ENCODE data around the gene IL17RE. TPM values are rescaled to one million over a fixed set of nuclear protein-coding genes. Genes with fewer than 3 reads are reported as not detected.
A peak's percentile ranks its signal among the peaks of the same experiment; 100 is the strongest.

The IL17RE gene
- total and polyA plus RNA-seq, 2 of the 13 experiments (the other 11 are each of a cell fraction or from before 2014, with no cell fraction given) = 14.5 to 24.1 TPM

GRCh38 chr3:9932843-9933560, 30.4 kb downstream of the IL17RE start:
- Histone ChIP-seq H3K4me3 (replicated peaks in 1 of 3; ENCODE audit: insufficient read depth in 1 of 3, low read depth in 2 of 3, low read length in 3 of 3) (peak overlapping the region; percentile 64 to 82 (median 80); a peak in 5 of 6 replicates), H3K4me2 (ENCODE audit: low read depth, low read length) (peak overlapping the region; percentile 86), H3K27me3 (ENCODE audit: control insufficient read depth in 1 of 2, insufficient read depth in 2 of 2, low read length in 2 of 2) (no peaks in the 10 kb centered on the region), H3K36me3 (replicated peaks in 1 of 2; ENCODE audit: control insufficient read depth in 1 of 2, insufficient read depth in 2 of 2, low read length in 2 of 2) (peaks cover 0 to 18% of the 10 kb centered on the region in 2 experiments; a peak in 2 of 5 replicates), H3K27ac (ENCODE audit: extremely low read length, insufficient read depth, low read length) (peak overlapping the region; percentile 92), H2AFZ (ENCODE audit: low read length) (no peak overlapping the region), H3K79me2 (ENCODE audit: insufficient read depth, low read length) (peaks cover 20% of the 10 kb centered on the region), H3K9me3 (ENCODE audit: low read length) (no peaks in the 10 kb centered on the region), H3K4me1 (ENCODE audit: insufficient read depth, low read length) (peaks cover 40% of the 10 kb centered on the region), H4K20me1 (ENCODE audit: insufficient read depth, low read length) (no peaks in the 10 kb centered on the region), H3K9ac (ENCODE audit: insufficient read depth, low read depth, low read length) (peak overlapping the region; percentile 85)
- intact Hi-C loops (cut with micrococcal nuclease; ENCODE audit: unreplicated experiment) (loop anchor here (1.0 to 5.0 kb wide), 4 partner anchors 14 to 93 kb away; partner anchors contain the start of gene FANCD2), in situ Hi-C loops (cut with HindIII; ENCODE audit: extremely low pct_ligation_motif_present, low pct_unique_long_range_greater_than_20kb) (no loop called here)
- ChIA-PET CTCF (ENCODE audit: low intra/inter-chr PET ratio, low total read pairs) (interaction anchor here (0.9 to 3.1 kb wide), 2 partner anchors 13 to 71 kb away, joined by 4 to 14 read pairs; no protein-coding TSS in a partner anchor), POLR2A (interaction anchor here (0.7 to 7.6 kb wide), 41 partner anchors 10 to 570 kb away, joined by 3 to 124 read pairs (median 5); partner anchors contain the start of genes ARPC4, FANCD2, IL17RC and IL17RE)
- WGBS (ENCODE audit: low lambda C conversion rate) = 0% methylated on average over 7 of the region's 77 CpGs
- DNase-seq (ENCODE audit: low spot score) (peak; percentile 70), FAIRE-seq (no peak), ATAC-seq (peak; percentile 88)
- TSS peak; percentile 85 for BruUV-seq (replicated peaks)
- no peak for TF ChIP-seq TCF12 (IDR thresholded peaks at IDR 0.05)
- TF ChIP-seq TCF12 (CRISPR knock-in tag; IDR thresholded peaks at IDR 0.05) = peak; percentile 71; the same call in 1 of the 2 replicates
- TF ChIP-seq ELF4 (CRISPR knock-in tag; IDR thresholded peaks at IDR 0.05; ENCODE audit: borderline replicate concordance) = peak; percentile 63; the same call in 1 of the 2 replicates
- 0 out of 2 replicates have a peak, but pooled peaks have one; percentile 27 for TF ChIP-seq CHCHD3 (CRISPR knock-in tag; IDR thresholded peaks at IDR 0.05)
- peak; percentile 70; the same call in 1 of the 2 replicates for TF ChIP-seq TGIF2 (CRISPR knock-in tag; IDR thresholded peaks at IDR 0.05)
- no peak for TF ChIP-seq ZNF33B (CRISPR knock-in tag; IDR thresholded peaks at IDR 0.05)
- no peak for TF ChIP-seq ZNF816 (CRISPR knock-in tag; IDR thresholded peaks at IDR 0.05; ENCODE audit: borderline replicate concordance)
- no peak for TF ChIP-seq ZNF569 (CRISPR knock-in tag; IDR thresholded peaks at IDR 0.05; ENCODE audit: borderline replicate concordance)
- TF ChIP-seq ZNF839 (CRISPR knock-in tag; IDR thresholded peaks at IDR 0.05; ENCODE audit: borderline replicate concordance) = no peak
- TF ChIP-seq ZNF562 (CRISPR knock-in tag; IDR thresholded peaks at IDR 0.05; ENCODE audit: borderline replicate concordance) = no peak
- TF ChIP-seq MBD4 (IDR thresholded peaks at IDR 0.05; ENCODE audit: borderline replicate concordance, low read length) = no peak
- TF ChIP-seq HNRNPLL (IDR thresholded peaks at IDR 0.05; ENCODE audit: low read depth, low read length, poor library complexity, severe bottlenecking) = peak; percentile 27
- TF ChIP-seq ZNF205 (CRISPR knock-in tag; IDR thresholded peaks at IDR 0.05) = no peak
- peak; percentile 87 for TF ChIP-seq RBFOX2 (IDR thresholded peaks at IDR 0.05; ENCODE audit: low read depth, low read length)
- no peak for TF ChIP-seq ARNTL (CRISPR knock-in tag; IDR thresholded peaks at IDR 0.05)
- TF ChIP-seq ZNF24 (IDR thresholded peaks at IDR 0.05) = no peak
- no peak for TF ChIP-seq CHD4 (IDR thresholded peaks at IDR 0.05; ENCODE audit: borderline replicate concordance, low read length)
- 0 out of 2 replicates have a peak, but pooled peaks have one; percentile 25 for TF ChIP-seq ZNF251 (CRISPR knock-in tag; IDR thresholded peaks at IDR 0.05)
- TF ChIP-seq ZNF530 (CRISPR knock-in tag; IDR thresholded peaks at IDR 0.05; ENCODE audit: low read depth) = no peak
- TF ChIP-seq ZNF432 (CRISPR knock-in tag; IDR thresholded peaks at IDR 0.05; ENCODE audit: borderline replicate concordance) = no peak
- TF ChIP-seq ZNF678 (CRISPR knock-in tag; IDR thresholded peaks at IDR 0.05) = peak; percentile 85
- no peak for TF ChIP-seq KLF16 (CRISPR knock-in tag; IDR thresholded peaks at IDR 0.05)
- TF ChIP-seq EEA1 (CRISPR knock-in tag; IDR thresholded peaks at IDR 0.05; ENCODE audit: borderline replicate concordance) = peak; percentile 28; the same call in 1 of the 2 replicates
- TF ChIP-seq ATF4 (CRISPR knock-in tag; IDR thresholded peaks at IDR 0.05) = peak in 1 of 2 experiments; percentile 29; a peak in 1 of 4 replicates
- TF ChIP-seq ZNF383 (CRISPR knock-in tag; IDR thresholded peaks at IDR 0.05; ENCODE audit: borderline replicate concordance) = no peak

Measured in HepG2 (cell line).